Measurements from ENCODE around the gene TUBGCP3.
A peak's percentile ranks its signal among the peaks of the same experiment; 100 is the strongest.

The TUBGCP3 gene

DNA sequence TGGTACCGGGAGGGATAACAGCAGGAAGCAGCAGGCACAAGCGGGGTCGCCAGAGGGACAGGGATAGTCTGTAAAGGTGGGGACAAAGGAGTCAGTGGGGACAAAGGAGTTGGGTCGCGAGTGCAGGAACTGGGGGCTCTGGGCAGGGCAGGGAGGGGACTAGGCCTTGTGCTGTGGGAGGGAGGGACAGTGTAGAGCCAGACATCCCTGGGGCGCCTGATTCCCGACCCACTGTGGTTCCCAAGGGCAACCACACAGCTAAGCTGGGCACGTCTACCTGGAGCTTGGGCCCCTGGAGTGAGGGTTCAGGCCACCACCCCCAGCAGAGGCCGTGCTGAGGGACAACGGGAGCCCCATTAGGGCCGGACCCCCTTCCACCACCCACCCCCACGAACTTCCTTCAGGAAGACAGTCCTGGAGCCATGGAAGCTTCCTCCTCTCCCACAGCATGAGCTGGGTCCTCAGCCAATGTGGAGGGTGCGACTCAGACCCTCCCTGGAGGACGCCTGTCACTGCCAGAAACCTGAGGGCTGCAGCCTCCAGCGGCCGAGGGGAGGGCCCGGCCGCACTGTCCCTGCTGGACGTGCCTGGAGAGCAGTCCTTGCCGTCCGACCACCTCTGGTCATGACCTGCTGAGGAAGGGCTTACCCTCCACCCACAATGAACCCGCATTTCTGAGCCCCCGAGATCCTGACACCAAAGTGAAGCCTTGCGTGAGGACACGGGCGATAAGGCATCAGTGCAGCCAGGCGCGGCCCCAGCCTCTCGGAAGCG, 133.9 kb downstream of the TUBGCP3 start:
- DNase-seq (ENCODE audit: low spot score) = no peak

- DNase-seq (ENCODE audit: low spot score) = no peak
These were observed 134.6 kb downstream of the TUBGCP3 start for GRCh38 chr13:112453207-112453829.

- no peak for DNase-seq (ENCODE audit: low spot score)
These were observed 135.4 kb downstream of the TUBGCP3 start for GRCh38 chr13:112452380-112453206.

- DNase-seq (ENCODE audit: low spot score) = no peak
These were observed 136.2 kb downstream of the TUBGCP3 start for GRCh38 chr13:112451512-112452379.

DNA sequence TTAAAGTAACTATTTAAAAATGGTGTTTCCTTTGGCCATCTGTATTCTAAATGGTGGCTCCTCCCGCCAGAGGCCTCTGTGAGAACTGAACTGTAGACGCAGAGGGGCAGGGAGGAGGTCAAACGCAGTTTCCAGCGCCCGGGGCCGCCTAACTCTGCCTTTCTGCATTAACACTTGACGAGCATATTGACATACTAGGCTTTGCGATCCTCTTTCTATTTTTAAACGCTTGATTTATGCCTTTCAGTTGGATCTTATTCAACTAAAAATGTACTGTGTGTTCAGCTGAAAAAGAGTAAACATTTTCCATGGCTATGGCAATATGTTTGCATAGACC, 137.1 kb downstream of the TUBGCP3 start:
- no peak for DNase-seq (ENCODE audit: low spot score)

- DNase-seq (ENCODE audit: low spot score) = no peak
These were observed 137.6 kb downstream of the TUBGCP3 start for GRCh38 chr13:112450118-112450903.

GRCh38 chr13:112449545-112449930, 138.4 kb downstream of the TUBGCP3 start:
- no peak for DNase-seq (ENCODE audit: low spot score)

GRCh38 chr13:112448621-112449544, 139.1 kb downstream of the TUBGCP3 start:
- DNase-seq (ENCODE audit: low spot score) = no peak

DNA sequence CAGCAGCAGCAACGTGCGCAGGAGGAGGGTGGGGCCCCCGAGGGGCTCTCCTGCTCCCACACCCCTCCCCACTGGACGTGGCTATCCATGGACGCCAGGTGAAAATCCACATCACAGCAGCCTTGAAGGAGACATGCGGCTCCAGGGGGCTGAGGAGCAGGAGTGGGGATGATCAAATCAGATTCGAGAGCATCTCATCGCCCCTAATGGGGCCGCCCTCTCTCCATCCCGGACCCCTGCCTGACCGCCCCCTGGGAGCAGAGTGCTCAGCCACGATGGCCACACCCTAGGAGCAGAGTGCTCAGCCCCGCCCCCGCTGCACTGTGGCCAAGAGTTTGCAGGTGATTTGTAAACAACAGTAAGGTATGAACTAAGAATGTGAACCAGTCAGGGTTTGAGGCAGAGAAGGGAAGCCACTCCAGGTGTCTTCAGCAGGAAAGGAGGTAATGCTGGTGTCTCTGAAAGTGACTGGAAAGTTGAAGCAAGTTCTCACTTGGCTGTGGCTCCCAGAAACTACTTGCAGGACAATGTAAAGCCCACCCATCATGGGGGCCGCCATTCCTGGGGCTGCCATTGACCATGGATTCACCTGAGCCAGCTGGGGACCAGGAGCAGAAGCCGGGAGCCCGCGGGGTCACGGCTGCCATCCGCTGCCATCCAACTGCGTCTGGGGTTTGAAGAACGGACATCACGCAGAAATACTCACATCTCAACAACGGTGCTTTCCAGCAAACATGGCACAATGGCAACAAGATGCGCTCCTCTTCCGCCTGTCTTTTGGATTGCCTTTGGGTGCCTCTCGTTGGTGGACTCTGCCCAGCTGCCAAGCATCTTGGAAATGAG, 140.0 kb downstream of the TUBGCP3 start:
- DNase-seq (ENCODE audit: low spot score) = no peak

DNA sequence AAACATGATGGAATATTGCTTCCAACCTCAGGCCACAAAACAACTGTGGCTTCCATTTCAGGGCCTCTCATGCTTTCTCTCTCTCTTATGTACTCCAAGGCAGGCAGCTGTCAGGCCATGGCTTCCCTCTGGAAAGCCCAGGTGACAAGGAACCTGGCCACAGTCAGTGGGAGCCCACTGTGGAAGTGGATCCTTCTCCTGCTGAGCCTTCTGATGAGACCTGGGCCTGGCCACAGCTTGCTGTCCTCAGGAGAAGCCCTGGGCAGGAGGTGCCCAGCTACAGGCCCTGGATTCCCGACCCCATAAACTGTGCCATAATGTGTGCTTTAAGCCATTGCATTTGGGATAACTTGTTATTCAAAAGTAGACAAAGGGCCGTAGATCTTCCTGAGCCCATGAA, 140.6 kb downstream of the TUBGCP3 start:
- DNase-seq (ENCODE audit: low spot score) = no peak

DNA sequence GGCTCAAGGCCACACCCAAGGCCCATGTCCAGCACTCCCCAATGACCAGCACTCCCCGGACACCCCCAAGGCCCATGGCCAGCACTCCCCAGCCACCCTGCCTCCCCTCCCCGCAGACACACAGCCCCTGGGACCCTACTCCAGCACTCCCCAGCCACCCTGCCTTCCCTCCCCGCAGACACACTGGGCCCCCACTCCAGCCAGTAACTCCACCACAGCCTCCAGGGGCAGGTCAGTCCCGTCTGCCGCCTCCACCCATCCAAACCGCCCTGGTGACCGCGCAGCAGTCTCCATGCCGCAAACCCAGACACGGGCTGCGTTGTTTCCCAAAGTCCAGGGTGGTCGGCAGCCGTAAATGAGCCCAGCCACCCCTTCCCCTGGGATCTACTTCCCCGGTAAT, 141.1 kb downstream of the TUBGCP3 start:
- no peak for DNase-seq (ENCODE audit: low spot score)

GRCh38 chr13:112446347-112446861, 141.5 kb downstream of the TUBGCP3 start:
- no peak for DNase-seq (ENCODE audit: low spot score)

DNA sequence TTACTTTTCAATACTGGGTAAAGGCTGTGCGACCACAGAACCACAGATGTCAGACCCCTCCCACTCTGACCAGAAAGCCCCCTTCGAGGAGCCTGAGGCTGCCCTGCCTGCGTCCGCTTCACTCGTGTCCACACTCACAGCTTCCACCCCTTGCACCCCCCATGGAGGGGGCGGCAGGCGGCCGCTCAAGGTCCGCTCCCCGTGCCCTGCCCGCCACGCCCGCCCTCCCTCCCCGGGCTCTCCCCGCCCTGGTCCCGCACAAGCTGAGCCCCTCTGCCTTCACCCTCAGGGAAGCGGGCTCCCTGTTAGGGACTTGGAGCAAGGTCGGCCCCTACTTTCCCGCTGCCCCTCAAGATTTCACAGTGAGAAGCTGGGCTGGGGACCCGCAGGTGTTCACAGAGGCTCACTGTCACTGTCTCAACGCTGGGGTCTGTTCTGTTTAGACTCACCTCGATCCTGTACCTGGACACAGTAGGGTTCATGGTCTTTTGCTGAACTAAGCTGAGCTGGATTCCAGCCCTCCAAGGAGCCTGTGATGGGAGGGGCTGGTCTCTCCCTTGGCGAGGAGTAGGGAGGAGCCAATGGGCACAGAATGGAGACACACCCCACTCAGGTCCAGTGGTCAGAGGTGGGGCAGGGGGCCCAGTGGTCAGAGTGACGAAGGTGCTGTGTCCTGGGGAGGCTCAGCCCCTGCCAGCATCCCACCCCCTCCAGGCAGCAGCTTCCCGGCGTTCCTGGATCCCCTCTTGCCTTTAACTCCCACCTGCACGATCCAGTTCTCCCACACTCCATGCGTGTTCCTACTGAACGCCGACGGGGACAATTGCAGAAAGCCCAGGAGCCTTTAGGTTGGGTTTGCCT, 142.3 kb downstream of the TUBGCP3 start:
- DNase-seq (ENCODE audit: low spot score) = no peak

DNA sequence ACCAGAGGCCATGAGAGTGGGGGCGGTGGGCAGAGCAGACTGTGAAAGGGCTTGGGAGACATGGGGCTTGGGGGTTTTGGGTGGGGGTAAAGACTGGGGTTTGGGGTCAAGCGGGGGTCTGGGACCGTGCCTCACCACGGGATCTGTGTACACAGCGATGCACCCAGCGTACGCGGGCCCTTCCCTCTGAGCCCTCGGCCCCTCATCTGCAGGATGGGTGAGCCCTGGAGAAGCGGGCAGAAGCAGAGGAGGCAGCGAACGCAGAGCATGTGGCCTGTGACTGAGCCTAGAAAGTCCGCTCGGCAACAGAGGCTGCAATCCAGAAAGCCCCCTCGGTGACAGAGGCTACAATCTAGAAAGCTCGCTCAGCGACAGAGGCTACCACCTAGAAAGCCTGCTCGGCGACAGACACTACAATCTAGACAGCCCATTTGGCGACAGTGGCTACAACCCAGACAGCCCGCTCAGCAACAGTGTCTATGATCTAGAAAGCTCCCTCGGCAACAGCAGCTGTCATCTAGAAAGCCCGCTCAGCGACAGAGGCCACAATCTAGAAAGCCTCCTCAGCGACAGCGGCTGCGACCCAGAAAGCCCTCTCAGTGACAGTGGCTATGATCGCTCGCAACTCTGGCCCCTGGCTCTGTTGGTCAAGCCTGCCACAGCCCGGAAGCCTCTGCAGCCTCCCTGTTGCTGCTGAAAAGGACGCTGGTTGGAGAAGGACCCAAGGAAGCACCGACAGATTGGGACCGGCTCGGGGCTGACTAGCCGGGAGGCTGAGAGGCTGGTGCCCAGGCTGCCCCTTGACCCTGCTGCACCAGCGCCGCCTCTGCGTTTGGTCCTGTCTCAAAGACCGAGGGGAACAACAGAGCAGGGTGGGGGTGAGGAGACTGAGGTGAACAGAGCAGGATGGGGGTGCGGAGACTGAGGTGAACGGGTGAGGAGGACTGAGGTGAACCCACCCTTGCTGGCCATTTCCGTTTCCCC, 143.2 kb downstream of the TUBGCP3 start:
- DNase-seq (ENCODE audit: low spot score) = no peak

GRCh38 chr13:112443995-112444311, 144.0 kb downstream of the TUBGCP3 start:
- DNase-seq (ENCODE audit: low spot score) = peak; percentile 74

GRCh38 chr13:112443191-112443994, 144.6 kb downstream of the TUBGCP3 start:
- no peak for DNase-seq (ENCODE audit: low spot score)
